ACHN (cell line): ENCODE data around the gene SCUBE1.
"Not testable (repeated sequence)": the region's sequence is repeated elsewhere in the genome, so short reads cannot be mapped to it uniquely, and the experiment has no call there.

Experiments
- DNase-seq: peaks from one replicate; pipeline ENCODE4 v3.0.0-alpha.2; 2015
- in situ Hi-C: cut with HindIII; loops from 2 replicates; pipeline ENCODE4 v1.10.0; 2017; ENCODE audit warnings: low sequenced_read_pairs, low pct_ligation_motif_present, low pct_unique_long_range_greater_than_20kb

Gene SCUBE1

GRCh38 chr22:43293259-43293654, 49.9 kb downstream of the SCUBE1 start:
- DNase-seq: no peak
- in situ Hi-C loops: no loop called here

- in situ Hi-C loops: no loop called here
- DNase-seq: no peak
These were observed 50.5 kb downstream of the SCUBE1 start for GRCh38 chr22:43292630-43293018.

- DNase-seq: no peak
- in situ Hi-C loops: no loop called here
These were observed 51.8 kb downstream of the SCUBE1 start for GRCh38 chr22:43291381-43291780.

- no peak for DNase-seq
- in situ Hi-C loops: no loop called here
These were observed 53.0 kb downstream of the SCUBE1 start for GRCh38 chr22:43289976-43290721.

GRCh38 chr22:43289531-43289963, 53.6 kb downstream of the SCUBE1 start:
- in situ Hi-C loops: no loop called here
- no peak for DNase-seq

- in situ Hi-C loops: no loop called here
- DNase-seq: no peak
These were observed 54.3 kb downstream of the SCUBE1 start for GRCh38 chr22:43288807-43289420.

GRCh38 chr22:43288378-43288777, 54.8 kb downstream of the SCUBE1 start:
- no peak for DNase-seq
- in situ Hi-C loops: no loop called here

GRCh38 chr22:43287441-43287840, 55.7 kb downstream of the SCUBE1 start:
- no peak for DNase-seq
- in situ Hi-C loops: no loop called here

GRCh38 chr22:43281394-43281793, 61.8 kb downstream of the SCUBE1 start:
- in situ Hi-C loops: no loop called here
- DNase-seq: no peak

- in situ Hi-C loops, DNase-seq: not testable (repeated sequence)
These were observed 62.7 kb downstream of the SCUBE1 start for GRCh38 chr22:43280523-43280886.

- in situ Hi-C loops: no loop called here
- DNase-seq: no peak
These were observed 63.2 kb downstream of the SCUBE1 start for GRCh38 chr22:43279867-43280522.

- DNase-seq: no peak
- in situ Hi-C loops: no loop called here
These were observed 65.1 kb downstream of the SCUBE1 start for GRCh38 chr22:43277987-43278601.

- in situ Hi-C loops: no loop called here
- DNase-seq: no peak
These were observed 66.1 kb downstream of the SCUBE1 start for GRCh38 chr22:43277091-43277490.

- DNase-seq: no peak
- in situ Hi-C loops: no loop called here
These were observed 66.9 kb downstream of the SCUBE1 start for GRCh38 chr22:43276321-43276720.

GRCh38 chr22:43275545-43276317, 67.4 kb downstream of the SCUBE1 start:
- DNase-seq: peak; percentile 80
- in situ Hi-C loops: no loop called here

- DNase-seq: no peak
- in situ Hi-C loops: no loop called here
These were observed 68.5 kb downstream of the SCUBE1 start for GRCh38 chr22:43274595-43275240.

GRCh38 chr22:43273902-43274484, 69.2 kb downstream of the SCUBE1 start:
- in situ Hi-C loops: no loop called here
- DNase-seq: peak; percentile 55

GRCh38 chr22:43272869-43273318, 70.3 kb downstream of the SCUBE1 start:
- in situ Hi-C loops: no loop called here
- no peak for DNase-seq
